ENCODE measurements around the gene ROR2.

Gene ROR2

DNA sequence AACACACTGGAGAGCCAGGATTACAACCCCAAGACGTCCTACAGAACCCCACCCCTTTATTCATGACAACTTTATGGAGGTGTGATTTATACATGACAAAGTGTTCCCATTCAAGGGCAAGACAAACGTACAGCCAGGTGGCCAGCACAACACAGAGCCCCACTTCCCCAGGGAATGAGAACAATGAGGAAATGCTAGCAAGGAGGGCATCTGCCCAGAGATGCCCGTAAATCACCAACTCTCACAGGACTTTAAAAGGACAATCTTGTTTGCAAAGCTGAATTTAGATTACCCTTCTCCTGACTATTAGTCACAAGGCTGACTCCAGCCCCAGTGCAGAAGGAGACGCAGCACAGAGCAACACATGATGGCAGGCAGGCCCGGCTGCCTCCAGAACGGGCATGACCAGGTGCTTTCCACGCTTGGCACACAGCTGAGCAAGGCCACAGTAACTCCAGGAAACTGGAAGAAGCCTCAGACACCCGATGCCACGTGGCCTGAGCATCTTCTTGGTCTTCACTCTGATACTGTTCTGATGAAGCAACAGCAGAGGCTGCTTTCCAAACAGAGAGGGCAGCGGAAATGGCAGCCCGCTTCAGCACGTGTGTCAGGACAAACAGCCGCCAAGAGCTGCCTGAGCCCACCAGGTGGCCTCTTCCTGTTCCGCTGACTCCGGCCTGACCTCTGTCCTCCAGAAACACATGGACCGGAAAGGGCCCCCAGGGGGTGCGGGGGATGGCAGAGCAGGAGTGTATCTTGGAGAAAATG is 51.4 kb downstream of the ROR2 start:
- Histone ChIP-seq H3K79me2 (ENCODE audit: insufficient read depth, low read length) (no peaks in the 10 kb centered on the region), H3K9me3 (ENCODE audit: insufficient read depth, low read length) (no peaks in the 10 kb centered on the region), H3K9ac (ENCODE audit: low read length) (no peak overlapping the region), H4K20me1 (ENCODE audit: low read depth, low read length) (no peaks in the 10 kb centered on the region), H3K9me2 (replicated peaks; ENCODE audit: insufficient read depth, low read length) (no peaks in the 10 kb centered on the region), H3K27ac (ENCODE audit: low read depth, low read length) (no peak overlapping the region), H3F3A (ENCODE audit: insufficient read depth) (no peaks in the 10 kb centered on the region), H3K4me2 (ENCODE audit: low read depth, low read length, poor library complexity, severe bottlenecking) (no peak overlapping the region), H3K36me3 (ENCODE audit: low read length) (no peaks in the 10 kb centered on the region), H2AFZ (ENCODE audit: low read depth, low read length, severe bottlenecking) (no peak overlapping the region), H3K27me3 (ENCODE audit: low read length) (no peaks in the 10 kb centered on the region), H3K4me3 (ENCODE audit: insufficient read depth, low read length, poor library complexity, severe bottlenecking) (no peak overlapping the region)
- TF ChIP-seq EZH2phosphoT487 (conservative IDR thresholded peaks at IDR 0.05; ENCODE audit: low read length): no peak
- TF ChIP-seq, protein P1, sequence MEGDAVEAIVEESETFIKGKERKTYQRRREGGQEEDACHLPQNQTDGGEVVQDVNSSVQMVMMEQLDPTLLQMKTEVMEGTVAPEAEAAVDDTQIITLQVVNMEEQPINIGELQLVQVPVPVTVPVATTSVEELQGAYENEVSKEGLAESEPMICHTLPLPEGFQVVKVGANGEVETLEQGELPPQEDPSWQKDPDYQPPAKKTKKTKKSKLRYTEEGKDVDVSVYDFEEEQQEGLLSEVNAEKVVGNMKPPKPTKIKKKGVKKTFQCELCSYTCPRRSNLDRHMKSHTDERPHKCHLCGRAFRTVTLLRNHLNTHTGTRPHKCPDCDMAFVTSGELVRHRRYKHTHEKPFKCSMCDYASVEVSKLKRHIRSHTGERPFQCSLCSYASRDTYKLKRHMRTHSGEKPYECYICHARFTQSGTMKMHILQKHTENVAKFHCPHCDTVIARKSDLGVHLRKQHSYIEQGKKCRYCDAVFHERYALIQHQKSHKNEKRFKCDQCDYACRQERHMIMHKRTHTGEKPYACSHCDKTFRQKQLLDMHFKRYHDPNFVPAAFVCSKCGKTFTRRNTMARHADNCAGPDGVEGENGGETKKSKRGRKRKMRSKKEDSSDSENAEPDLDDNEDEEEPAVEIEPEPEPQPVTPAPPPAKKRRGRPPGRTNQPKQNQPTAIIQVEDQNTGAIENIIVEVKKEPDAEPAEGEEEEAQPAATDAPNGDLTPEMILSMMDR (IDR thresholded peaks at IDR 0.05; ENCODE audit: insufficient read depth, low read length, poor library complexity, severe bottlenecking): no peak

DNA sequence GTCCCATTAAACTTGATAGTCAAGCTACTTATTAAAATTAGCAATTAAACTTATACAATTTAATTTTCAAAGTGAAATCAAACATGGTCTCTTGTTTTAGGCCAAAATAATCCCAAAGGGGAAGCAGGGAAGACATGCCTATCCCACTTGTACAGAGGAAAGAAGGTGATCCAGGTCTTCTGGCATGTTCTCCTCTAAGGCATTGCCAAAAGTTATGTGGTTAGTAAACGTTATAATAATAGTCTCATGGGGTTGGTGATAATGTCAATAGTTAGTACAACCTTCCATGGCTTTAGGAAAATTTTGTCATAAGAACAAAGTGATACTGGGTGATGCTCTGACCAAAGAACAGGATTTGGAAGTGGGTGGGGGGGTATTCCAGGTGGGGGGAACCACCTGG is 52.8 kb downstream of the ROR2 start:
- Histone ChIP-seq H3F3A (ENCODE audit: insufficient read depth) (no peaks in the 10 kb centered on the region), H3K27ac (ENCODE audit: low read depth, low read length) (no peak overlapping the region), H3K79me2 (ENCODE audit: insufficient read depth, low read length) (no peaks in the 10 kb centered on the region), H3K9me2 (replicated peaks; ENCODE audit: insufficient read depth, low read length) (no peaks in the 10 kb centered on the region), H3K9ac (ENCODE audit: low read length) (no peak overlapping the region), H3K36me3 (ENCODE audit: low read length) (no peaks in the 10 kb centered on the region), H3K4me2 (ENCODE audit: low read depth, low read length, poor library complexity, severe bottlenecking) (no peak overlapping the region), H3K4me3 (ENCODE audit: insufficient read depth, low read length, poor library complexity, severe bottlenecking) (no peak overlapping the region), H3K27me3 (ENCODE audit: low read length) (no peaks in the 10 kb centered on the region), H2AFZ (ENCODE audit: low read depth, low read length, severe bottlenecking) (no peak overlapping the region), H3K9me3 (ENCODE audit: insufficient read depth, low read length) (no peaks in the 10 kb centered on the region), H4K20me1 (ENCODE audit: low read depth, low read length) (no peaks in the 10 kb centered on the region)
- TF ChIP-seq, protein P1 (IDR thresholded peaks at IDR 0.05; ENCODE audit: insufficient read depth, low read length, poor library complexity, severe bottlenecking): no peak
- TF ChIP-seq EZH2phosphoT487 (conservative IDR thresholded peaks at IDR 0.05; ENCODE audit: low read length): no peak

DNA sequence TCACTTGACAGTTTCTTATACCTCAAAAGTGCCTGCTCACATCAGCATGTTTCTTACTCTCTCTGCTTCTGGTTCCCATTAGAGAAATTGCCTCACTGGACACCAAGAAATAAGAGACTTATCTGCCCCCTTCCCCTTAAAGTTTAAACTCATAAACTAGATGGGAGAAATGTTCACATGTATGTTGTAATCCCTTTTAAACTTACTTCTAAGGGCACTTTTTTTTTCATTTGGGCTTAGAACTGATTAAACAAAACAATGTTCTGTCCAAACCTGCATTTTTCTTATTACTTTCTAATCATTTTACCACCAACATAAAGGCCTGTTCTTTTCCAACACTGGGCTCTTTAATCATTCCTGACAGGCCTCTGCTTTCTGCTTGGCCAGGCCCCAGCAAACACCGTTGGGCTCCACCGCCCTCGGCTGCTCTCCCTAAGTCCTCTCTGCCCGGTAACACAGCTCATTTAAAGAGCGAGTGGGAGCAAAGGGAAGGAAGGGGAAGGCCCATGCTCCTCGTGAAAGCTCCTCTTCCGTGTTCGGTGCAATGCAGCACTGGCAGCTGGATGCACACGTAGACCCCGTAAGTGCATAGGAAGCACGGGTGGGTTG is 53.4 kb downstream of the ROR2 start:
- H3K9ac ChIP-seq (ENCODE audit: low read length): no peak overlapping the region
- no peaks in the 10 kb centered on the region for H3K79me2 ChIP-seq (ENCODE audit: insufficient read depth, low read length)
- no peaks in the 10 kb centered on the region for H3K27me3 ChIP-seq (ENCODE audit: low read length)
- H4K20me1 ChIP-seq (ENCODE audit: low read depth, low read length): no peaks in the 10 kb centered on the region
- H3K27ac ChIP-seq (ENCODE audit: low read depth, low read length): no peak overlapping the region
- TF ChIP-seq EZH2phosphoT487 (conservative IDR thresholded peaks at IDR 0.05; ENCODE audit: low read length): no peak
- TF ChIP-seq, protein P1 (IDR thresholded peaks at IDR 0.05; ENCODE audit: insufficient read depth, low read length, poor library complexity, severe bottlenecking): no peak
- no peak overlapping the region for H3K4me3 ChIP-seq (ENCODE audit: insufficient read depth, low read length, poor library complexity, severe bottlenecking)
- H3K36me3 ChIP-seq (ENCODE audit: low read length): no peaks in the 10 kb centered on the region
- no peak overlapping the region for H3K4me2 ChIP-seq (ENCODE audit: low read depth, low read length, poor library complexity, severe bottlenecking)
- no peaks in the 10 kb centered on the region for H3K9me2 ChIP-seq (replicated peaks; ENCODE audit: insufficient read depth, low read length)
- H3K9me3 ChIP-seq (ENCODE audit: insufficient read depth, low read length): no peaks in the 10 kb centered on the region
- H2AFZ ChIP-seq (ENCODE audit: low read depth, low read length, severe bottlenecking): no peak overlapping the region
- no peaks in the 10 kb centered on the region for H3F3A ChIP-seq (ENCODE audit: insufficient read depth)
